Embryonic facial prominence (tissue), 1 donor: ENCODE data around the gene POU3F2.

Experiments
- DNase-seq: peaks from one replicate; pipeline ENCODE4 v3.0.0-alpha.2; 2016; ENCODE audit errors: extremely low spot score

Gene POU3F2

GRCh38 chr6:98834060-98835031, at the start of gene POU3F2:
Gene POU3F2, plus strand, starts transcription at chr6:98834574. Its CDS starts 300 bp downstream, at chr6:98834874.
- DNase-seq, result peak; percentile 75

DNA sequence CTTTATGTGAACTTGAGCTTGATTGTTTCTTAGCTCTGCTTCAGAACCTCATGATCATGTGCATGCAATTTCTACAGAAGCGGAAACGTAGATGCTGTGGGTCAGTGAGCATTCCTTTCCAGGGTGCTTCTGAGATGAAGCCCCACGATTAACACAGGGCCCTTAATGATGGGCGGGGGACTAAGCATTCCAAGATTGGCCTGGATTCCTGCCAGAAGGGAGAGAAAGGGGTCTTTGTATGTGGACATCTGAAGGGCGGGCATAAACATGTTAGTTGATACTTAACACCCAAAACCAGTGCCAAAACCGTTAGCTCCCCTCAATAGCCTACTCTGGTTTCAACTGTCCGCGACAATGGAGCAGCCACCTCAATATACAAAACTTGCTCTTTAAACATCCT, 46.9 kb upstream of the POU3F2 start:
- no peak for DNase-seq

GRCh38 chr6:98787961-98788360, 46.4 kb upstream of the POU3F2 start:
- DNase-seq, result no peak

- no peak for DNase-seq
Measured at GRCh38 chr6:98794307-98794842, 40.0 kb upstream of the POU3F2 start.

- DNase-seq, result no peak
Measured at GRCh38 chr6:98797217-98797994, 37.0 kb upstream of the POU3F2 start.

- no peak for DNase-seq
Measured at GRCh38 chr6:98800866-98801265, 33.5 kb upstream of the POU3F2 start.

DNA sequence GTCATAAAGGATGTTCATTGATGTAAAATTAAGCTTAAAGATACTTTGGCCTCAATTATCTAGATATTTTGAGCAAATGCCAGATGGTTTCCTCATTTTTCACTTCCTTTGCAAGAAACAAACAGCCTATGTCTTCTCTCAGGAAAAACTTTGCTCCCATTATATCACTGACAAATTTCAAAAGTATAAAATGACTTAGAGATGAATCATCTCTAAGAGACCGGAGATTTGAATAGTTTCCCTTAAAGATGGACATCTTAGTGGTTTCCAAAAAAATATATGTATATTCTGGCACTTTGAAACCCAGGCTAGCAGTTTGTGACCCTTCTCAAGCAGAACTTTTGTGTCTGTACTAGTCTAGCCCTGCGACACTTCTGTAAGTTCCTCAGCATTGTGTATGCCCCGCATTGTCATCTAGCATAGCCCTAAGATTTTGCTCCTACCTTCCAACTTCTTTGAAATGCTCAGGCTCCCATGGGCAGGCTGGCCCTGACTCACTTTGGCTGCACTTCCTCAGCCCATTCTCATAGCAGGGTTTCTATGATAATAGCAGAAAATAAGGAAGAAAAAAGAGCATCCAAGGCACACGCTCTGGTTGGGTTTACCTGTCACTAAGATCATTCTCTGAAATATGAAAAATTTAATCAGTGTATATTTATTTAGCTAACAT, 25.7 kb upstream of the POU3F2 start:
- no peak for DNase-seq

DNA sequence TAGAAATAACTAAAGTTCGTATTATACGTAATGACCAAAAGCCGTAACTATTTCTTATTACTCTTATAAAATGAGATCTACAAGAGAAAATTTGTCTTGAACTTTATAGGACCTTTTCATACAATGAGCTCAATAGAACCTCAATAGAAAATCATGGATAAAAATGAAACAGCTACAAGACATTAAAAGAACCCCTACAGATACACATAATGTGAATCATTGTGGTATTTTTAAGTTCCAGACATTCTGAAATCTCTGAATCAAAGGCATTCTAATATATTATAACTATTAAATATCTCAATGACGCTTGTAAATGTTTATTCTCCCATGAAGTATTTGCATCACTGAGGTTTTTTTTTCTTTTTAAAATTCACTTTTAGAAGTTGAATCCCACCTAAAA, 22.2 kb upstream of the POU3F2 start:
- no peak for DNase-seq

- DNase-seq, result no peak
Measured at GRCh38 chr6:98816799-98817198, 17.6 kb upstream of the POU3F2 start.

DNA sequence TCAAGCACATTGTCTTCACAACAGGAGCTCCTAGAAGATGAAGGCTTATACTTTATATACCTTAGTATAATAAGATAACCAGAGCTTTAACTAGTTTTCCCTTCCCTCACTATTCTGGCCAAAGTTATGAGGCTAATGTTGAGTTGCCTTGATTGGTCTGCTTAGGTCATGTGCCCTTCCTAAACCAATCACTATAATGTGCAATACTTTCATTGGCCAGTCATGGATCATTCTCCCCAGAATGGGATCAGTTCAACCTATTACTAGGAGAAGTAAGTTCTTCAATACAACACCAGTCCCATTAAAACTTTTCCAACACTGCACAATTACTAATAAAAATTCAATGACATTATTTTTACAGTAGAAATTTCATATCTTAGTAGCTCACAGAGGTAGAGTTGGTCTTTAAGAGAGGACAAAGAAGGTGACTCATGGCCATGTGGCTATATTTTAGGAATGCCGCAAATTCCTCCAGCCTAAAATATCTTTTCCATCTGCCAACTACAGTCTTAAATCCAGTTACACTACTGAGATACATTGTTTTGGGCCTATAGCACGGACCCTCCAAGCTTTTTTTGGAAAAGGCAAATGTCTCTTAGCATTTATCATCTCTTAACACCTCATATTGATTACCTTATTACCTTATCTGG, 12.5 kb upstream of the POU3F2 start:
- DNase-seq, result no peak

- DNase-seq, result no peak
Measured at GRCh38 chr6:98823428-98824161, 10.8 kb upstream of the POU3F2 start.

GRCh38 chr6:98824162-98824901, 10.0 kb upstream of the POU3F2 start:
- no peak for DNase-seq

DNA sequence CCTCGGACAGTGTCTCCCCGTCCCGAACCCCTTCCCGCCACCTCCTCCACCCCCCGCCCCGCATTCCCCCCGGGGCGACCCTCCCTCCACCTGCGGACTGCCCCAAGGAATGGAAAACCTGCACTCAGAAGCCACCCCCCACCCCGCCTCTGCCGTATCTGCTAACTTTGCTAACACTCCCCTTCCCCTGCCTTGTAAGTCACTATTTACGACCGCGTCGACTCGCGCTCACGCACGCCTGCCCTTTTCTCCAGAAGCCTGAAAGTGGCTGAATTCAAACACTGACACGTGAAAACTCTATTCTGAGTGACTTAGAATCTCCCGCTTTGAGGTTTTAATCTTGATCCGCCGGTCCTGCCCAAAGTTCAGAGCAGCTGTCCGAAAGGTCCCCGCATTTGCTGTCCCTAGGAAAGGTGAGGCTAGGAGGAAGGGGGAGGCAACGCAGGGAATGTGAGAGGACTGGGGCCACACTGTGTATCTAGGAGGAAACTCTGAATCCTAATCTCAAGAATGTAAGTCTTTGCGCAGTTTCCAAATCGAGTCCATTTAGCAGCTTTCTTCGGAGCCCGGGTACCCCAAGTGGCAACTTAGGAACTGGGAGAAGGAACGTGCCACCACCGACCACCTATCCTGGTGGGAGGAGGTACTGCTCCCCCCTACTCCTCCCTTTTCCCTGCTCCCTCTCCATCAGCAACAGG, 9.3 kb upstream of the POU3F2 start:
- no peak for DNase-seq

GRCh38 chr6:98825600-98826230, 8.7 kb upstream of the POU3F2 start:
- no peak for DNase-seq

GRCh38 chr6:98827295-98828159, 6.8 kb upstream of the POU3F2 start:
- no peak for DNase-seq

DNA sequence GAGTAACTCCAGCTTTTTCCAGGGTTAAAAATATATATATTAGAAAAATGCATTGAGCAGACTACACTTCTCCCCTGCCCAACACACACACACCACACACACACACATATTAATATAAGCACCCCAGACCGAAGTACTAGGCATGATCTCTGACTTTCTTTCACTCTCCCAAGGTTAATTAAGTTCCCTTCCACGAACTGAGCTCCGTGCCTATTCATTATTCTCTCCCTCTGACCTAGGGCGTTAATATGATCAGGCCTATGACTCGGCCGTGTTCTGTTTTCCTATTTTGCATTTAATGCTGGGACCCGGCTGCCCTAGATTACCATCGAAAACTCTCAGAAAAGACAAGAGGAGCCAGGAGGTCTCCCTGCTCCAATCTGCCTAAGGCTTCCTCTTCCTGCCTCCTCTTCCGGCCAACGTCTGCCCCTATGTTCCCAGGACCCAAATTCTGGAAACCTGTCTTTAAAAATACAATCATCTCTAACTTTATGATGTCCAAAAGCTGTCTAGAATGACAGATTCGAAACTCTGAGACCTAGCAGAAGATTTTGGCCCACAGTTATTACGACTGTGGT, 6.1 kb upstream of the POU3F2 start:
- no peak for DNase-seq

DNA sequence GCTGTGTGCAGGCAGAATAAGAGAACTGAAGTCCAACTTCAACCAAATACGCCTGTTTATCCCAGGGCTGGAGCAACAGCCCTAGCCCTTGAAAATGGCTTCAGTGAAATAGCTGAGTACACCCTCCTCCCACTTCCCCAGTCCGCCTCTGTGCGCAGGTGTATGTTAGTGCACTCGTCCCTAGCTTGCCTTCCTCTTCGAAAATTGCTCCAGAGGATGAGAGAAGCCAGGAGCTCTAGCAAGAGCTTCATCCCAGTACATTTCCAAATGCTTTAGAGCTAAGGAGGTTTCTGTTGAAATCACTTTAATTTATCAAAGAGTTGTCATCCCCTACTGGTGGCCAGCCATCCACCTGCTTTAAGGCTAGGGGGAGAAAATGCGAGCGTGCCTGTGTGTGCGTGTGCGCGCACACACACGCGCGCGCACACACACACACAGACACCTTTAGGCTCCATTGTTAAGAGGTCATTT, 5.4 kb upstream of the POU3F2 start:
- no peak for DNase-seq
